Parathyroid adenoma (tissue), 2 donors: ENCODE results near the gene RPS6KA2.

Experiments used
- H2AFZ ChIP-seq: fragments of 300-600 bp; sonication (generic); one replicate; pipeline ENCODE4 v1.7.0; 2017; ENCODE audit warnings: antibody characterized with exemption, mild to moderate bottlenecking
- H3K27ac ChIP-seq: fragments of 300-600 bp; sonication (generic); one replicate; pipeline ENCODE4 v1.7.0; 2017
- H3K27me3 ChIP-seq: fragments of 300-600 bp; sonication (generic); one replicate; pipeline ENCODE4 v1.7.0; 2017; ENCODE audit warnings: low read length; ENCODE audit not compliant: control insufficient read depth, insufficient read depth
- H3K36me3 ChIP-seq: fragments of 300-600 bp; sonication (generic); one replicate; pipeline ENCODE4 v1.7.0; 2017; ENCODE audit warnings: low read length; ENCODE audit not compliant: control insufficient read depth, insufficient read depth
- H3K4me1 ChIP-seq: fragments of 300-600 bp; sonication (generic); one replicate; pipeline ENCODE4 v1.7.0; 2017; ENCODE audit warnings: control low read depth
- H3K4me2 ChIP-seq: fragments of 300-600 bp; sonication (generic); one replicate; pipeline ENCODE4 v1.7.0; 2017; ENCODE audit warnings: low read length
- H3K4me3 ChIP-seq: fragments of 300-600 bp; sonication (generic); one replicate; pipeline ENCODE4 v1.7.0; 2017; ENCODE audit warnings: low read depth, low read length
- H3K79me2 ChIP-seq: fragments of 300-600 bp; sonication (generic); one replicate; pipeline ENCODE4 v1.7.0; 2017; ENCODE audit warnings: control low read depth
- H3K9ac ChIP-seq: fragments of 300-600 bp; sonication (generic); one replicate; pipeline ENCODE4 v1.7.0; 2017; ENCODE audit warnings: mild to moderate bottlenecking
- H3K9me3 ChIP-seq: fragments of 300-600 bp; sonication (generic); one replicate; pipeline ENCODE4 v1.7.0; 2017; ENCODE audit warnings: low read length; ENCODE audit not compliant: control insufficient read depth
- TF ChIP-seq, protein P1 (sequence below): fragments of 300-600 bp; sonication (generic); IDR thresholded peaks from one replicate; pipeline ENCODE4 v1.7.0; 2017; ENCODE audit warnings: antibody characterized with exemption, mild to moderate bottlenecking
- donor health status: primary hyperparathyroidism.

The RPS6KA2 gene

DNA sequence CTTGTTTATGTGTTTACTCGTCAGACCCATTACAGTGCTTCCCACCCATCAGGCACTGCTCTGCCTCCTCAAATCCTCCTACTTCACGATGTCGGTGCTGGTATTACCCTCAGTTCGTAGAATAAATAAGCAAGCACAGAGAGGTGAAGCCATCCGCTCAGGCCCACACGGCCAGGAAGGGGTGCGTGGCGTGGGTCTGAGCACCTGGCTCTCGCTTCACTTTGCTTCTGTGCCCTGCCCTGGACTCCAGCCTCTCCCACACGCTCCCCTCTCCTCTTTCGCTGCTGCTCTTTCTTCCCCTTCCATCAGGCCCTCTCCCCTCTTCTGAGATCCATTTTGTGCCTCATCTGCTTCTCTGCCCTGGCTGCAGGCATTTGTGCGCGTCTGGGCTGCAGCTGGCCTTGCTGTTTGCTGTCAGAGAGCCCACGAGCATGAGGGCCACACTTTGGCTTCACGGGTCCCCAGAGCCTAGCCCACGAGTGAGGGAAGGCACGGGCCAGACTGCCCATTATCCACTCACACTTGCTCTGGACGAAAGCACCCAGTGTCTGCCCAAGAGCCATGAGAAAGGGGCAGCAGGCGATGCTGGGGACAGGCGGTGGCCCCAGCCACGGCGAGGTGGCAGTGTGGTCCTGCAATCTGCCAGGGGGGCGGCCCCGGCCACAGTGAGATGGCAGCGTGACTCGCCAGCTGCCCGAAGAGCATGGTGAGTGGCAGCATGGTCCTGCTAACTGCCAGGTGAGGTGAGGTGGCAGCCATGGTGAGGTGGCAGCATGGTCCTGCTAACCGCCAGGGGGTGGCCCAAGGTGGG is 148.1 kb downstream of the RPS6KA2 start:
- H3K4me1 ChIP-seq = no peaks in the 10 kb centered on the region
- no peak overlapping the region for H3K9ac ChIP-seq
- H2AFZ ChIP-seq = no peak overlapping the region
- no peaks in the 10 kb centered on the region for H3K36me3 ChIP-seq
- H3K79me2 ChIP-seq = no peaks in the 10 kb centered on the region
- TF ChIP-seq, protein P1, sequence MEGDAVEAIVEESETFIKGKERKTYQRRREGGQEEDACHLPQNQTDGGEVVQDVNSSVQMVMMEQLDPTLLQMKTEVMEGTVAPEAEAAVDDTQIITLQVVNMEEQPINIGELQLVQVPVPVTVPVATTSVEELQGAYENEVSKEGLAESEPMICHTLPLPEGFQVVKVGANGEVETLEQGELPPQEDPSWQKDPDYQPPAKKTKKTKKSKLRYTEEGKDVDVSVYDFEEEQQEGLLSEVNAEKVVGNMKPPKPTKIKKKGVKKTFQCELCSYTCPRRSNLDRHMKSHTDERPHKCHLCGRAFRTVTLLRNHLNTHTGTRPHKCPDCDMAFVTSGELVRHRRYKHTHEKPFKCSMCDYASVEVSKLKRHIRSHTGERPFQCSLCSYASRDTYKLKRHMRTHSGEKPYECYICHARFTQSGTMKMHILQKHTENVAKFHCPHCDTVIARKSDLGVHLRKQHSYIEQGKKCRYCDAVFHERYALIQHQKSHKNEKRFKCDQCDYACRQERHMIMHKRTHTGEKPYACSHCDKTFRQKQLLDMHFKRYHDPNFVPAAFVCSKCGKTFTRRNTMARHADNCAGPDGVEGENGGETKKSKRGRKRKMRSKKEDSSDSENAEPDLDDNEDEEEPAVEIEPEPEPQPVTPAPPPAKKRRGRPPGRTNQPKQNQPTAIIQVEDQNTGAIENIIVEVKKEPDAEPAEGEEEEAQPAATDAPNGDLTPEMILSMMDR = no peak
- no peak overlapping the region for H3K4me3 ChIP-seq
- H3K9me3 ChIP-seq = no peaks in the 10 kb centered on the region
- H3K4me2 ChIP-seq = no peak overlapping the region
- H3K27me3 ChIP-seq = no peaks in the 10 kb centered on the region
- H3K27ac ChIP-seq = no peak overlapping the region

DNA sequence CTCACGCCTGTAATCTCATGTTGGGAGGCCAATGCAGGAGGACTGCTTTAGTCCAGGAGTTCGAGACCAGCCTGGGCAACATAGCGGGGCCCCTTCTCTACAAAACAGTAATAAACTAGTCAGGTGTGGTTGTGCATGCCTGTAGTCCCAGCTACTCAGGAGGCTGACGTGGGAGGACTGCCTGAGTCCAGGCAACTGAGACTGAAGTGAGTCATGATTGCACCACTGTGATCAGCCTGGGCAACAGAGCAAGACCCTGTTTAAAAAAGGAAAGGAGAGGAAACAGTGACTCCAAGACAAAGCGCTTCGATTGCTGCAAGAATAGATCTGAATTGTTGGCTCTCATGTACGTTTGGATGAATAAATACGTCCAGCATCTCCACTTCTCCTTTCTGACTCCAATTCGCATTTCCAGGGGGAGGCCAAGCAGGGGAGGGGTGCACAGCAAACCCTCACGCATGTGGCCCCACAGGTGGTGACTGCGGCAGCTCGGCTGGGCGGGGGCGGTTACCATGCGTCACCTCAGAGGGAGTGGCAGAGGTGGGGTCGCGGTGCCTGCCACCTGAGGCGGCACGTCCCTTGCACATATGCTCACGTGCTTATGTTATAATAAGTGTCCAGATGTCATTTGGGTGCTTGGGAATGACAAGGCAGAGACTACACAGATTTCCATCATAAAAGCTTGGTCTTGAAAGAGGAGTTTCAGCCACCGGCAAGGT is 149.2 kb downstream of the RPS6KA2 start:
- H3K9me3 ChIP-seq = no peaks in the 10 kb centered on the region
- H3K4me1 ChIP-seq = no peaks in the 10 kb centered on the region
- no peaks in the 10 kb centered on the region for H3K27me3 ChIP-seq
- no peak overlapping the region for H3K27ac ChIP-seq
- no peak overlapping the region for H3K4me3 ChIP-seq
- TF ChIP-seq, protein P1 = no peak
- H3K36me3 ChIP-seq = no peaks in the 10 kb centered on the region
- no peak overlapping the region for H2AFZ ChIP-seq
- no peak overlapping the region for H3K9ac ChIP-seq
- H3K4me2 ChIP-seq = no peak overlapping the region
- no peaks in the 10 kb centered on the region for H3K79me2 ChIP-seq

DNA sequence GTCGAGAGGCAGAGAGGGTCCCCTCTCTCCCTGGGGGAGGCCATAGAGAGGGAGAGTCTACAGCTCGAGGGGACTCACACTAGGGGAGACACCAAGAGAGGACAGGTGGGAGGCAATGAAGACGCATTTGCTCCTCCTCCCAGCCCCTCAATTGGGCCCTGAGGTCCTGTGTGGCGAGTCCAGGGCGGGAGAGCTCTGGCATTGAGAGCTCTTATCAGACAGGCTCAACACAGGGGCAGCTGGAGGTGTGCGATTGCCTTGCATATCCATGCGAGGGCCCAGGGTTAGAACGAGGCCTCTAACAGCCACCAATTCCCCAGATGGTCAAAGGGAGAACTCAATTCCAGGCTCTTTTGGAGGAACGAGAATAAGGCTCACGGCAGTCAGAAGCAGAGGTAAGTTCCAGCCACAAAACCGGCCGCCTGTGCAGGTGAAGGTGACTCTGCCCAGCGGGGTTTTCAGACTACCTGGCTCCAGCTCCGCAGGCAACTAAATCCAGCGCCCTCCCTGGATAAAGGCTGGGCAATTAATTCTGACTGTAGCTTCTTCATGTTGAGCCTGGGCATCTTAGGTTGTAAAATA is 150.3 kb downstream of the RPS6KA2 start:
- TF ChIP-seq, protein P1 = no peak
- Histone ChIP-seq H3K9ac (no peak overlapping the region), H3K79me2 (no peaks in the 10 kb centered on the region), H3K27me3 (no peaks in the 10 kb centered on the region), H3K27ac (no peak overlapping the region), H3K4me2 (no peak overlapping the region), H3K4me1 (no peaks in the 10 kb centered on the region), H3K36me3 (no peaks in the 10 kb centered on the region), H3K9me3 (no peaks in the 10 kb centered on the region), H3K4me3 (no peak overlapping the region), H2AFZ (no peak overlapping the region)

DNA sequence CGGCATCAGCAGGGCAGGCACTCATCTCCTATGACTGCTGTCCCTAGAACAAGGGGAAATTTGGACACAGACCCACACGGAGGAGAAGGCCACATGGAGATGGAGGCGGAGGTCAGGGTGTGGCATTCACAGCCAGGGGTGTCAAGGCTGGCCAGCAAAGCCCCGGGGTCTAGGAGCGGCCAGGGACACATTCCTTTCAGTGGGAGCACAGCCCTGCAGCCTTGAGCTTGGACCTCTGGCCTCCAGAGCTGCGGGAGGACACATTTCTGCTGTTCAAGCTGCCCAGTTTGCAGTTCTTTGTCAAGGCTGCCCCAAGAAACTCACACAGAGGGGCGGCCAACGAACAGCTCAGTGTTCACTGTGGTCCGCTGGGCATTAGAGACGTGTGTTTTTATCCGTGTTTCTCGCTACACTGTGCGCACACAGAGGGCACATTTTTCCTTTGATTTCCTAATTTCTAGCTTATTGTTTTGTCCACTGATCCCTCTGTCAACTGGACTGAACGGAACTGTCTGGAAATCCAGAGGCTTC is 150.9 kb downstream of the RPS6KA2 start:
- no peaks in the 10 kb centered on the region for H3K79me2 ChIP-seq
- H3K9me3 ChIP-seq = no peaks in the 10 kb centered on the region
- H3K9ac ChIP-seq = no peak overlapping the region
- no peaks in the 10 kb centered on the region for H3K36me3 ChIP-seq
- H3K4me3 ChIP-seq = no peak overlapping the region
- TF ChIP-seq, protein P1 = no peak
- H3K4me1 ChIP-seq = no peaks in the 10 kb centered on the region
- no peak overlapping the region for H2AFZ ChIP-seq
- no peaks in the 10 kb centered on the region for H3K27me3 ChIP-seq
- no peak overlapping the region for H3K4me2 ChIP-seq
- H3K27ac ChIP-seq = no peak overlapping the region
